ENCODE data around the gene CFAP57.

GRCh38 chr1:43266881-43267280 lies 94.8 kb downstream of the CFAP57 start:
- TF ChIP-seq CTCF (IDR thresholded peaks at IDR 0.05; ENCODE audit: borderline replicate concordance, extremely low read depth, low read length, poor library complexity, severe bottlenecking), result no peak
- TF ChIP-seq EZH2 (IDR thresholded peaks at IDR 0.05; ENCODE audit: borderline replicate concordance, low read depth, low read length, severe bottlenecking), result no peak
